ENCODE data around the gene IQSEC1.
A peak's percentile ranks its signal among the peaks of the same experiment; 100 is the strongest.

The IQSEC1 gene

DNA sequence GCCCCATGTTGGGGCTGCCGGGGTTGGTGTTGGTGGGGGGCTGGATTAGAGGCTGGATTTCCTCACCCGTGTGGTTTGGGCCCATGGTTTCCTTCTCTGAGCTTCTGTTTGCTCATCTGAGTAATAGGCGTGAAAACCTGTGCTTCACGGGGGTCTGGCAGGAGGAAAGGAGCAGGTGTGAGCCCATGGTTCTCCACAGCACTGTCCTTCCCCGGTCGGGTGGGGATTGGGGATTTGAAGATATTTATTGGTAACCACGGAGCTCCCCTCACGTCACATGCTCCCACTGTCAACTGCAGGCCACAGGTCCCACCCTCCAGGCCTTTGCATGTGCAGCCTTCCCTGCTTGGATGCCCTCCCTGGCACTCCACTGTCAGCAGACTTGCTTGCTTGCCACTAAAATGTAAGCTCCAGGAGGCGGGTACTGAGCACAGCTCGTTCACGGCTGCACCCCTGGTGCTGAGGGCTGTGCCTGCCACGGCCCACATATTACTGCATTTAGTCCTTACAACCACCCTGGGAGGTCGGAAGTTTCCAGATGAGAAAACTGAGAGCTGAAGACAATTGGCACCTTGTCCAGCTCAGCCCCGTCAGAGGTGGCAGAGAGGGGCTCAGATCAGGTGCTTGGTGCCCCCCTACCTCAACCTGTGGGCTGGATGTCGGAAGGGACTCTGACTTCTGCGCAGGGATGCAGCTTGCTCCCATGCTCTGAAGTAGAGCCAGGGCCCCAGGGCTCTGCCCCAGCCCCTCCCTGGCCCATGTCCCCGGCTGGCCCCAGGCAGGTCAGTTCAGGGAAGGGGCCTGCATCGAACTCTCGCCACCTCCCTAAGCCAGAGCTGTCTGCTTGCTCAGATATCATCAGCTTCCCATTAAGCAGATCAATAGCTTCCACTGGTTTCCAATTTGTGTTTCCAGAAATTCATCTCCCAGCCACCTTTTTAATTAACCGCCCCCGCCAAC lies 29.4 kb upstream of the IQSEC1 start:
- H3K14ac ChIP-seq (ENCODE audit: low read length) = peak overlapping the region; percentile 91
- no CpG with 5 or more reads among the region's 21 CpGs for WGBS, 2 donors (ENCODE audit: extremely low coverage in 2 of 2, insufficient read length in 2 of 2, insufficient replicate concordance in 1 of 2)
- H3K9ac ChIP-seq (ENCODE audit: low read depth, low read length, poor library complexity) = no peak overlapping the region
- H3K23ac ChIP-seq (ENCODE audit: low read depth, low read length, poor library complexity) = no peak overlapping the region
- no peak overlapping the region for H3K4me2 ChIP-seq (ENCODE audit: insufficient read depth, low read length, poor library complexity, severe bottlenecking)
- H4K8ac ChIP-seq (ENCODE audit: low read depth, low read length) = no peak overlapping the region
- H3K9me3 ChIP-seq (replicated peaks in 1 of 2; ENCODE audit: control insufficient read depth in 2 of 2, insufficient read depth in 1 of 2, low read depth in 1 of 2, low read length in 2 of 2) = no peaks in the 10 kb centered on the region
- H3K4me3 ChIP-seq (ENCODE audit: low read length in 2 of 2) = no peak overlapping the region
- H2BK120ac ChIP-seq (ENCODE audit: low read depth, low read length) = no peak overlapping the region
- H3K18ac ChIP-seq (ENCODE audit: low read length) = peak overlapping the region; percentile 39
- H3K79me1 ChIP-seq (ENCODE audit: low read depth, low read length) = no peaks in the 10 kb centered on the region
- no peak overlapping the region for H4K91ac ChIP-seq (ENCODE audit: low read depth, low read length, poor library complexity)
- H3K27me3 ChIP-seq (ENCODE audit: control insufficient read depth in 3 of 3, insufficient read depth in 3 of 3, low read depth in 1 of 3, low read length in 3 of 3) = peaks cover 0 to 9% (median 0%) of the 10 kb centered on the region in 3 experiments
- H2AK5ac ChIP-seq (ENCODE audit: low read depth, low read length) = peak overlapping the region; percentile 72
- H2BK5ac ChIP-seq (ENCODE audit: low read length) = no peak overlapping the region
- H3K4ac ChIP-seq (ENCODE audit: low read length) = no peak overlapping the region
- H2BK15ac ChIP-seq (ENCODE audit: low read length) = peak overlapping the region; percentile 30
- H3K27ac ChIP-seq (replicated peaks; ENCODE audit: low read length) = no peak overlapping the region
- H3K36me3 ChIP-seq (replicated peaks in 1 of 2; ENCODE audit: control insufficient read depth in 2 of 2, insufficient read depth in 2 of 2, low read length in 2 of 2) = no peaks in the 10 kb centered on the region
- peaks cover 0 to 3% of the 10 kb centered on the region in 2 donors for H3K4me1 ChIP-seq (ENCODE audit: control insufficient read depth in 2 of 2, insufficient read depth in 1 of 2, low read depth in 1 of 2, low read length in 2 of 2)
- no peak for DNase-seq (ENCODE audit: low spot score)
- H2BK12ac ChIP-seq (ENCODE audit: low read length) = no peak overlapping the region
- H2AFZ ChIP-seq (ENCODE audit: low read length) = no peak overlapping the region

DNA sequence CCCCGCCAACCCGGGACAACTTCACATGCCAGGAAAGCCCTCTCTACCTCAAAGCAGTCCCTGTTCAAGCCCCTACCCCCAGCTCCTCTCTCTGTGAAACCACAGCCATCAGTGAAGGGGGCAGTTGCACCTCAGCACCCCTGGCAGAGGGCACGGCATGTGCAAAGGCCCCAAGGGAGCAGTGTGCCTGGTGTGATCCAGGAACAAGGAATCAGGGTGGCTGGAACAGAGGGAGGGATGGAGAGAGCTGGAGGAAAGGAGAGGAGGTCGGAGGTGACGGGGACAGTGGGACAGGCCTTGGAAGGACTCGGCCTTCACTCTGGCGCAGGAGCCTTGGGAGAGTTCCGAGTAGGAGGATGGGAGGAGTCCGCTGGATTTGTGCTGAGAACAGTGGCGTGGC lies 26.5 kb upstream of the IQSEC1 start:
- no peak overlapping the region for H2BK12ac ChIP-seq (ENCODE audit: low read length)
- H2BK120ac ChIP-seq (ENCODE audit: low read depth, low read length) = no peak overlapping the region
- no peak overlapping the region for H4K8ac ChIP-seq (ENCODE audit: low read depth, low read length)
- no peak overlapping the region for H3K4me3 ChIP-seq (ENCODE audit: low read length in 2 of 2)
- H3K23ac ChIP-seq (ENCODE audit: low read depth, low read length, poor library complexity) = no peak overlapping the region
- no peak overlapping the region for H3K14ac ChIP-seq (ENCODE audit: low read length)
- H3K4me1 ChIP-seq (ENCODE audit: control insufficient read depth in 2 of 2, insufficient read depth in 1 of 2, low read depth in 1 of 2, low read length in 2 of 2) = peaks cover 5 to 16% of the 10 kb centered on the region in 2 donors
- no peaks in the 10 kb centered on the region for H3K9me3 ChIP-seq (replicated peaks in 1 of 2; ENCODE audit: control insufficient read depth in 2 of 2, insufficient read depth in 1 of 2, low read depth in 1 of 2, low read length in 2 of 2)
- peak overlapping the region; percentile 50 for H3K18ac ChIP-seq (ENCODE audit: low read length)
- no peak overlapping the region for H2BK5ac ChIP-seq (ENCODE audit: low read length)
- no peaks in the 10 kb centered on the region for H3K79me1 ChIP-seq (ENCODE audit: low read depth, low read length)
- no peak overlapping the region for H4K91ac ChIP-seq (ENCODE audit: low read depth, low read length, poor library complexity)
- no peak overlapping the region for H2BK15ac ChIP-seq (ENCODE audit: low read length)
- H3K27ac ChIP-seq (replicated peaks; ENCODE audit: low read length) = no peak overlapping the region
- H3K27me3 ChIP-seq (ENCODE audit: control insufficient read depth in 3 of 3, insufficient read depth in 3 of 3, low read depth in 1 of 3, low read length in 3 of 3) = peaks cover 0 to 12% (median 0%) of the 10 kb centered on the region in 3 experiments
- H3K4ac ChIP-seq (ENCODE audit: low read length) = no peak overlapping the region
- H2AK5ac ChIP-seq (ENCODE audit: low read depth, low read length) = no peak overlapping the region
- WGBS, 2 donors (ENCODE audit: extremely low coverage in 2 of 2, insufficient read length in 2 of 2, insufficient replicate concordance in 1 of 2) = no CpG with 5 or more reads among the region's 10 CpGs
- H3K9ac ChIP-seq (ENCODE audit: low read depth, low read length, poor library complexity) = no peak overlapping the region
- no peak overlapping the region for H2AFZ ChIP-seq (ENCODE audit: low read length)
- DNase-seq (ENCODE audit: low spot score) = no peak
- no peaks in the 10 kb centered on the region for H3K36me3 ChIP-seq (replicated peaks in 1 of 2; ENCODE audit: control insufficient read depth in 2 of 2, insufficient read depth in 2 of 2, low read length in 2 of 2)
- H3K4me2 ChIP-seq (ENCODE audit: insufficient read depth, low read length, poor library complexity, severe bottlenecking) = no peak overlapping the region

DNA sequence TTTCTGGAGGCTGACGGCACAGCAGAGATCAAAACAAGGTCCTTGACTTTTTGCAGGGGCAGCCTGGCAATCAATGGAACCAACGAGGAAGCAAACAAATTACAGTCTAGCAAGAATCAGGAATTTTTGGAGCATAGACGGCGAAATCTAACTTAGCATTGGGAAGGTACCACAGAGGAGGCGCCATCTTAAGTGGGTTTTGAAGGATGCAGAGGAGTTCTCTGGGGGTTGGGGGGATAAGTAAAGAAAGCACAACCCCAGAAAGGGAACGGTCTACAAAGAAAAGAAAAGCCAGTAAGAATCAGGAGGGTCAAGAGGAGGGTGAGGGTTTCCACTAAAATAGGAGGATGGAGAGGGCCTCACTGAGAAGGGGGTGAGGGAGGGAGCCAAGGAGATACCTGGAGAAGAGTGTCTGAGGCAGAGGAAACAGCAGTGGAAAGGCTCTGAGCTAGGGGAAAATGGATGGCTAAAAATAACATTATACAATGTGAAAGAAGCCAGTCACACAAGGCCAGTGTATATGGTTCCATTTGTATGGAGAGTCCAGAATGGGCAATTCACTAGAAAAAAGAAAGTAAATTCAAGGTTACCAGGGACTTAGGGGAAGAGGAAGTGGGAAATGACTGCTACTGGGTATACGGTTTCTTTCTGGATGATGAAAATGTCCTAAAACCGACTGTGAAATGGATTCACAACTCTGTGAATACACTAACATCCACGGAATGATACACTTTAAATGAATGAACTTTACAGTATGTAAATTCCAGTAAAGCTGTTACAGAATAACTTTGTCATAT lies 25.2 kb upstream of the IQSEC1 start:
- no peak overlapping the region for H2AK5ac ChIP-seq (ENCODE audit: low read depth, low read length)
- no peaks in the 10 kb centered on the region for H3K9me3 ChIP-seq (replicated peaks in 1 of 2; ENCODE audit: control insufficient read depth in 2 of 2, insufficient read depth in 1 of 2, low read depth in 1 of 2, low read length in 2 of 2)
- no peak overlapping the region for H3K18ac ChIP-seq (ENCODE audit: low read length)
- no peak overlapping the region for H4K8ac ChIP-seq (ENCODE audit: low read depth, low read length)
- no peak overlapping the region for H3K4me2 ChIP-seq (ENCODE audit: insufficient read depth, low read length, poor library complexity, severe bottlenecking)
- H2AFZ ChIP-seq (ENCODE audit: low read length) = no peak overlapping the region
- H2BK5ac ChIP-seq (ENCODE audit: low read length) = no peak overlapping the region
- no peak overlapping the region for H2BK120ac ChIP-seq (ENCODE audit: low read depth, low read length)
- peaks cover 5 to 16% of the 10 kb centered on the region in 2 donors for H3K4me1 ChIP-seq (ENCODE audit: control insufficient read depth in 2 of 2, insufficient read depth in 1 of 2, low read depth in 1 of 2, low read length in 2 of 2)
- H2BK12ac ChIP-seq (ENCODE audit: low read length) = no peak overlapping the region
- H3K79me1 ChIP-seq (ENCODE audit: low read depth, low read length) = no peaks in the 10 kb centered on the region
- no peaks in the 10 kb centered on the region for H3K36me3 ChIP-seq (replicated peaks in 1 of 2; ENCODE audit: control insufficient read depth in 2 of 2, insufficient read depth in 2 of 2, low read length in 2 of 2)
- no CpG with 5 or more reads among the region's 9 CpGs for WGBS, 2 donors (ENCODE audit: extremely low coverage in 2 of 2, insufficient read length in 2 of 2, insufficient replicate concordance in 1 of 2)
- no peak overlapping the region for H3K23ac ChIP-seq (ENCODE audit: low read depth, low read length, poor library complexity)
- H3K9ac ChIP-seq (ENCODE audit: low read depth, low read length, poor library complexity) = no peak overlapping the region
- no peak overlapping the region for H3K4ac ChIP-seq (ENCODE audit: low read length)
- no peak overlapping the region for H3K27ac ChIP-seq (replicated peaks; ENCODE audit: low read length)
- H2BK15ac ChIP-seq (ENCODE audit: low read length) = no peak overlapping the region
- H3K4me3 ChIP-seq (ENCODE audit: low read length in 2 of 2) = no peak overlapping the region
- H3K14ac ChIP-seq (ENCODE audit: low read length) = no peak overlapping the region
- no peak overlapping the region for H4K91ac ChIP-seq (ENCODE audit: low read depth, low read length, poor library complexity)
- DNase-seq (ENCODE audit: low spot score) = no peak
- H3K27me3 ChIP-seq (ENCODE audit: control insufficient read depth in 3 of 3, insufficient read depth in 3 of 3, low read depth in 1 of 3, low read length in 3 of 3) = peaks cover 0 to 14% (median 0%) of the 10 kb centered on the region in 3 experiments

DNA sequence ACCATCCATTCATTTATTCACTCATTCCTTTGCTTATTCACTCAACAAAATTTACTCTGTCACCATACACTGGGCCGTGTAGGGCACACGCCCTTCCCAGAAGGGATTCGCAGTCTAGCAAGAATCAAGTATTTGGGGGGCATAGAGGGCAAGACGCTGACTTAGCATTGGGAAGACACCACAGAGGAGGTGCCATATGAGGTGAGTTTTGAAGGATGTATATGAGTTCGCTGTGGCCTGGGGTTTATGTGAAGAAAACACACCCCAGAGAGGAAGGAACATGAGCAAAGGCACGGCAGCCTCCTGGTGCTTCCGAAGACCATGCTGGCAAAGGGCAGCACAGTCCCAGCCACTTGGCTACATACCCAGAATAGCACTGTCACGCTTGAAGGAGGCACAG lies 23.1 kb upstream of the IQSEC1 start:
- Histone ChIP-seq H4K91ac (ENCODE audit: low read depth, low read length, poor library complexity) (no peak overlapping the region), H3K27me3 (ENCODE audit: control insufficient read depth in 3 of 3, insufficient read depth in 3 of 3, low read depth in 1 of 3, low read length in 3 of 3) (peaks cover 0 to 12% (median 0%) of the 10 kb centered on the region in 3 experiments), H3K18ac (ENCODE audit: low read length) (peak overlapping the region; percentile 46), H2AK5ac (ENCODE audit: low read depth, low read length) (no peak overlapping the region), H3K9me3 (replicated peaks in 1 of 2; ENCODE audit: control insufficient read depth in 2 of 2, insufficient read depth in 1 of 2, low read depth in 1 of 2, low read length in 2 of 2) (no peaks in the 10 kb centered on the region), H3K4me1 (ENCODE audit: control insufficient read depth in 2 of 2, insufficient read depth in 1 of 2, low read depth in 1 of 2, low read length in 2 of 2) (peaks cover 5 to 18% of the 10 kb centered on the region in 2 donors), H2BK120ac (ENCODE audit: low read depth, low read length) (no peak overlapping the region), H3K23ac (ENCODE audit: low read depth, low read length, poor library complexity) (no peak overlapping the region), H4K8ac (ENCODE audit: low read depth, low read length) (no peak overlapping the region), H3K27ac (replicated peaks; ENCODE audit: low read length) (no peak overlapping the region), H2BK5ac (ENCODE audit: low read length) (no peak overlapping the region), H2BK12ac (ENCODE audit: low read length) (no peak overlapping the region), H3K14ac (ENCODE audit: low read length) (no peak overlapping the region), H3K79me1 (ENCODE audit: low read depth, low read length) (no peaks in the 10 kb centered on the region), H3K4me2 (ENCODE audit: insufficient read depth, low read length, poor library complexity, severe bottlenecking) (no peak overlapping the region), H2AFZ (ENCODE audit: low read length) (no peak overlapping the region), H3K4ac (ENCODE audit: low read length) (no peak overlapping the region), H3K9ac (ENCODE audit: low read depth, low read length, poor library complexity) (no peak overlapping the region), H2BK15ac (ENCODE audit: low read length) (no peak overlapping the region), H3K4me3 (ENCODE audit: low read length in 2 of 2) (no peak overlapping the region), H3K36me3 (replicated peaks in 1 of 2; ENCODE audit: control insufficient read depth in 2 of 2, insufficient read depth in 2 of 2, low read length in 2 of 2) (no peaks in the 10 kb centered on the region)
- WGBS, 2 donors (ENCODE audit: extremely low coverage in 2 of 2, insufficient read length in 2 of 2, insufficient replicate concordance in 1 of 2) = no CpG with 5 or more reads among the region's 8 CpGs
- DNase-seq (ENCODE audit: low spot score) = no peak
